MM.1S (cell line): ENCODE measurements around the gene TGFBR2.
A peak's percentile ranks its signal among the peaks of the same experiment; 100 is the strongest.

ENCODE experiments used
- DNase-seq: peaks from one replicate; pipeline ENCODE4 v3.0.0-alpha.2; 2015
- H2AFZ ChIP-seq: fragments of 300-600 bp; sonication (generic); 2 replicates; pipeline ENCODE4 v1.6.0; 2016; ENCODE audit warnings: antibody characterized with exemption, low read length
- H3F3A ChIP-seq: fragments of 300-600 bp; sonication (generic); 2 replicates; pipeline ENCODE4 v1.6.1; 2016; ENCODE audit warnings: mild to moderate bottlenecking, antibody characterized with exemption, low read length, moderate library complexity, mixed read lengths; ENCODE audit not compliant: insufficient read depth
- H3K27ac ChIP-seq: fragments of 300-600 bp; sonication (generic); 2 replicates; pipeline ENCODE4 v1.5.1; 2016; ENCODE audit warnings: mild to moderate bottlenecking, low read length
- H3K27me3 ChIP-seq: fragments of 300-600 bp; sonication (generic); replicated peaks from 2 replicates; pipeline ENCODE4 v1.6.0; 2016; ENCODE audit warnings: low read length; ENCODE audit not compliant: insufficient read depth
- H3K36me3 ChIP-seq: fragments of 300-600 bp; sonication (generic); replicated peaks from 2 replicates; pipeline ENCODE4 v1.6.1; 2016; ENCODE audit warnings: mild to moderate bottlenecking, low read length, mixed read lengths; ENCODE audit not compliant: insufficient read depth
- H3K4me1 ChIP-seq: fragments of 300-600 bp; sonication (generic); 2 replicates; pipeline ENCODE4 v1.6.1; 2016; ENCODE audit warnings: low read length, mixed read lengths
- H3K4me2 ChIP-seq: fragments of 300-600 bp; sonication (generic); 2 replicates; pipeline ENCODE4 v1.6.0; 2016; ENCODE audit warnings: low read depth, low read length
- H3K4me3 ChIP-seq: fragments of 300-600 bp; sonication (generic); 2 replicates; pipeline ENCODE4 v1.5.1; 2016; ENCODE audit warnings: low read length, mixed read lengths
- H3K79me2 ChIP-seq: fragments of 300-600 bp; sonication (generic); 2 replicates; pipeline ENCODE4 v1.6.1; 2016; ENCODE audit warnings: mixed run types, low read length, mixed read lengths
- H3K9ac ChIP-seq: fragments of 300-600 bp; sonication (generic); 2 replicates; pipeline ENCODE4 v1.6.1; 2016; ENCODE audit warnings: low read length, mixed read lengths
- H3K9me2 ChIP-seq: fragments of 300-600 bp; sonication (generic); replicated peaks from 2 replicates; pipeline ENCODE4 v1.6.1; 2016; ENCODE audit warnings: mild to moderate bottlenecking, low read length, mixed read lengths; ENCODE audit not compliant: insufficient read depth
- H3K9me3 ChIP-seq: fragments of 300-600 bp; sonication (generic); replicated peaks from 2 replicates; pipeline ENCODE4 v1.6.1; 2016; ENCODE audit warnings: mild to moderate bottlenecking, low read length, mixed read lengths; ENCODE audit not compliant: insufficient read depth
- H4K20me1 ChIP-seq: fragments of 300-600 bp; sonication (generic); 2 replicates; pipeline ENCODE4 v1.6.1; 2016; ENCODE audit warnings: mild to moderate bottlenecking, low read length, moderate library complexity, mixed read lengths; ENCODE audit not compliant: insufficient read depth
- CTCF ChIP-seq: fragments of 300-600 bp; sonication (generic); IDR thresholded peaks from 2 replicates; pipeline ENCODE4 v1.5.1; 2016; ENCODE audit warnings: antibody characterized with exemption, low read length, mixed read lengths
- EZH2 ChIP-seq: fragments of 300-600 bp; sonication (generic); optimal IDR thresholded peaks from 2 replicates; pipeline ENCODE3; 2017; ENCODE audit warnings: low read depth, mild to moderate bottlenecking, antibody characterized with exemption, low read length, mixed read lengths
- EZH2phosphoT487 ChIP-seq: fragments of 300-600 bp; sonication (generic); IDR thresholded peaks from 2 replicates; pipeline ENCODE4 v1.6.1; 2018; ENCODE audit warnings: antibody characterized with exemption, low read length

Gene TGFBR2

GRCh38 chr3:30597131-30597768 lies 9.2 kb upstream of the TGFBR2 start:
- H4K20me1 ChIP-seq: no peaks in the 10 kb centered on the region
- H3K4me1 ChIP-seq: 0 out of 2 replicates have a peak, but pooled peaks cover 10% of the 10 kb centered on the region
- no peak overlapping the region for H3K4me3 ChIP-seq
- no peaks in the 10 kb centered on the region for H3K27me3 ChIP-seq
- H3F3A ChIP-seq: no peaks in the 10 kb centered on the region
- H3K27ac ChIP-seq: no peak overlapping the region
- no peak overlapping the region for H3K4me2 ChIP-seq
- TF ChIP-seq EZH2phosphoT487 (no peak), CTCF (no peak), EZH2 (no peak)
- H3K36me3 ChIP-seq: no peaks in the 10 kb centered on the region
- H3K9ac ChIP-seq: no peak overlapping the region
- no peaks in the 10 kb centered on the region for H3K9me3 ChIP-seq
- no peak overlapping the region for H2AFZ ChIP-seq
- H3K79me2 ChIP-seq: no peaks in the 10 kb centered on the region
- H3K9me2 ChIP-seq: no peaks in the 10 kb centered on the region
- DNase-seq: no peak

- Histone ChIP-seq H4K20me1 (no peaks in the 10 kb centered on the region), H3F3A (no peaks in the 10 kb centered on the region), H3K9ac (no peak overlapping the region), H3K36me3 (no peaks in the 10 kb centered on the region), H3K4me3 (no peak overlapping the region), H3K79me2 (no peaks in the 10 kb centered on the region), H3K9me3 (no peaks in the 10 kb centered on the region), H2AFZ (no peak overlapping the region), H3K27ac (no peak overlapping the region), H3K4me2 (no peak overlapping the region), H3K4me1 (peaks cover 14% of the 10 kb centered on the region; the same call in 1 of the 2 replicates), H3K9me2 (no peaks in the 10 kb centered on the region), H3K27me3 (no peaks in the 10 kb centered on the region)
- TF ChIP-seq EZH2: no peak
- no peak for DNase-seq
These were observed 8.6 kb upstream of the TGFBR2 start for GRCh38 chr3:30597769-30598134.

DNA sequence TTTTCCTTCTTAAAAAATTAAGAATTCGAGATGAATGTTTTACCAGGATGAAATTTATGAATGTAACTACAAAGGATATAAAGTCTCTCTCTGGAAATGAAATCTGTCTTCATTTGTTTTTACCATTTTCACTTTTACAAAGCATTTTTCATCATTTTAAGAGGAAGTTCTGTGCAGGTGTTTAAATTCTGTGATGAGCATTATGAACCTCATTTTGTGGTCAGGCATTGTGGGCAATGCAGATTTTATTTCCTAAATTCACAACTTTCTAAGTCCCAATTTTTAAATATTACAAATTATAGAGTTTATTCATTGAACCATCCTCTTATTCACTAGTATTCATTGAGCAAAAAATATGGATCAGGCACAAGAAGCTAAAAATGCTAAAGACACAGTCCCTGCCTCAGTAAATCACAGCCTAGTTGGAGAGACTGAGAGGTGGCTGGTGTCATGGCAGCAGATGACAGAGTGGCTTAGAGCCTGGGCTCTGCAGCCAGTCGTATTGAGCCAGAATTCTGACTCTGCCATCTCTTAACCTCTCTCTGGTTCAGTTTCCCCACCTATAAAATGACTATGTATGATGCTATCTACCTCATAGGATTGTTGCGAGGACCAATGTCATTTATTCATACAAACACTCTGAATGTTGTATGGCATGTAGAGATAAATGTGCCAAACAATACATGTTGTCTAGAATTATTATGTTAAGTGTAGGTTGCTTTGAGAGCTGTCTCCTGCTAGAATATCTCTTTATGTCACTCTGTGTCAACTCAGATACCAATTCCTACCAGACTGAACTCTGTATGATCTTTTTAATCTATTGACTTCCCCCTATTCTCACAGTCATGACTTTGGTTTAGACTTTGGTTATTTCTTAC lies 7.5 kb upstream of the TGFBR2 start:
- H2AFZ ChIP-seq: no peak overlapping the region

More for the DNA sequence above, 7.5 kb upstream of the TGFBR2 start:
- no peak overlapping the region for H3K4me3 ChIP-seq
- no peaks in the 10 kb centered on the region for H3K36me3 ChIP-seq
- no peaks in the 10 kb centered on the region for H3K79me2 ChIP-seq
- no peak overlapping the region for H3K9ac ChIP-seq
- H3K27ac ChIP-seq: no peak overlapping the region
- no peak for DNase-seq
- H3F3A ChIP-seq: no peaks in the 10 kb centered on the region
- no peaks in the 10 kb centered on the region for H4K20me1 ChIP-seq
- 0 out of 2 replicates have a peak overlapping the region, but pooled peaks have one; percentile 5 for H3K4me2 ChIP-seq
- H3K9me2 ChIP-seq: no peaks in the 10 kb centered on the region
- H3K9me3 ChIP-seq: no peaks in the 10 kb centered on the region
- H3K27me3 ChIP-seq: no peaks in the 10 kb centered on the region
- no peak for TF ChIP-seq EZH2phosphoT487
- TF ChIP-seq EZH2: no peak
- no peak for TF ChIP-seq CTCF
- peaks cover 24% of the 10 kb centered on the region for H3K4me1 ChIP-seq
